ENCODE data around the gene TEX26. TPM values are rescaled to one million over a fixed set of nuclear protein-coding genes. Genes with fewer than 3 reads are reported as not detected.

The TEX26 gene
- total RNA-seq, 6 donors from 2014 or later: 0.64 to 8.3 TPM; not detected in 4

DNA sequence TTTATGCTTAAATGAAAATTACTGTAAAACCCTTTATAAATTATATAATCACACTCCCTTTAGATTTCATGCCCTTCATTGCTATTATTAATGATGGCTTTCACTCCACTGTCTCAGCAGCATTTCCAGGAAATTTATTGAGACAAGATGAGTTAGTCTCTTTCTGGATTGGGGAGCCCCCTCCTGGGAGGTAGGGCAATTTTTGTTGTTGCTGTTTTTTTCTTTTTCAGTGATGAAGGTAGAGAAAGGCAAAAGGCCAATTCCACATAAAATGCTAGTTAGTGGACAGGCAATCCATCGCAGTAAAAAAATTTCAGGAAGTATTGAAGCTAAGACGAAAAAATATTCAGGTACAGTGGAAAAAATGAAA lies 80.2 kb downstream of the TEX26 start:
- no peak overlapping the region for H3K27ac ChIP-seq
- H3K9me3 ChIP-seq: no peaks in the 10 kb centered on the region
- no peak for TF ChIP-seq EP300 (IDR thresholded peaks at IDR 0.05)
- no peak for TF ChIP-seq POLR2AphosphoS5 (IDR thresholded peaks at IDR 0.05)
- TF ChIP-seq POLR2A (IDR thresholded peaks at IDR 0.05): no peak
- TF ChIP-seq, protein P1, sequence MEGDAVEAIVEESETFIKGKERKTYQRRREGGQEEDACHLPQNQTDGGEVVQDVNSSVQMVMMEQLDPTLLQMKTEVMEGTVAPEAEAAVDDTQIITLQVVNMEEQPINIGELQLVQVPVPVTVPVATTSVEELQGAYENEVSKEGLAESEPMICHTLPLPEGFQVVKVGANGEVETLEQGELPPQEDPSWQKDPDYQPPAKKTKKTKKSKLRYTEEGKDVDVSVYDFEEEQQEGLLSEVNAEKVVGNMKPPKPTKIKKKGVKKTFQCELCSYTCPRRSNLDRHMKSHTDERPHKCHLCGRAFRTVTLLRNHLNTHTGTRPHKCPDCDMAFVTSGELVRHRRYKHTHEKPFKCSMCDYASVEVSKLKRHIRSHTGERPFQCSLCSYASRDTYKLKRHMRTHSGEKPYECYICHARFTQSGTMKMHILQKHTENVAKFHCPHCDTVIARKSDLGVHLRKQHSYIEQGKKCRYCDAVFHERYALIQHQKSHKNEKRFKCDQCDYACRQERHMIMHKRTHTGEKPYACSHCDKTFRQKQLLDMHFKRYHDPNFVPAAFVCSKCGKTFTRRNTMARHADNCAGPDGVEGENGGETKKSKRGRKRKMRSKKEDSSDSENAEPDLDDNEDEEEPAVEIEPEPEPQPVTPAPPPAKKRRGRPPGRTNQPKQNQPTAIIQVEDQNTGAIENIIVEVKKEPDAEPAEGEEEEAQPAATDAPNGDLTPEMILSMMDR (IDR thresholded peaks at IDR 0.05): no peak
- H3K36me3 ChIP-seq: no peaks in the 10 kb centered on the region
- no peaks in the 10 kb centered on the region for H3K27me3 ChIP-seq
- WGBS, 2 donors: 61 to 65% methylated on average over 2 of the region's 2 CpGs
- no peak for ATAC-seq (ENCODE audit: low FRiP score in 2 of 2)
- no peak overlapping the region for H3K4me3 ChIP-seq
- DNase-seq: no peak
- H3K4me1 ChIP-seq: no peaks in the 10 kb centered on the region

DNA sequence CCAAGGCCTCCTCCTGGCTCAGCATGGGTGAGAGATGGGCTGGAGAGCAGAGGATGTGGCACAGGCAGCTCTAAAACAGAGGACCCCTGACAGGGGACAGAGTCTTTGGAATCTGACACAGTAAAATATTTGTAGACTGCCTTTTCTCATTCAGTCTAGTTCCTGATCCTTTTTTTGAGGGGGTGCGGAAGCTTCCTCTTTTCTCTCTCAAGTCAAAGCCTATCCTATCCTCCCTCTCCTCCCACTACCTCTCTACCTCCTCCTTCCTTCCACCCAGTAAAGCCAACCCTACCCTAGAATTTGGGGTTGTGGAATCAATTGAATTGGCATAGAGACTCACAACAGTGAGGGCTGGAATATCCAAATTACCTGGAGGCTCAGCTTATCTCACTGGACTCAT lies 82.0 kb downstream of the TEX26 start:
- no peak for ATAC-seq (ENCODE audit: low FRiP score in 2 of 2)
- Histone ChIP-seq H3K36me3 (no peaks in the 10 kb centered on the region), H3K4me1 (no peaks in the 10 kb centered on the region), H3K27me3 (no peaks in the 10 kb centered on the region), H3K9me3 (no peaks in the 10 kb centered on the region), H3K27ac (no peak overlapping the region), H3K4me3 (no peak overlapping the region)
- no peak for DNase-seq
- TF ChIP-seq EP300 (IDR thresholded peaks at IDR 0.05): no peak
- no peak for TF ChIP-seq POLR2AphosphoS5 (IDR thresholded peaks at IDR 0.05)
- TF ChIP-seq, protein P1 (IDR thresholded peaks at IDR 0.05): no peak
- TF ChIP-seq POLR2A (IDR thresholded peaks at IDR 0.05): no peak
- 91 to 95% methylated on average over 1 of the region's 1 CpG for whole genome bisulfite sequencing, 2 donors

- TF ChIP-seq POLR2AphosphoS5 (IDR thresholded peaks at IDR 0.05) (no peak), EP300 (IDR thresholded peaks at IDR 0.05) (no peak), POLR2A (IDR thresholded peaks at IDR 0.05) (no peak)
- TF ChIP-seq, protein P1 (IDR thresholded peaks at IDR 0.05): no peak
- H3K27me3 ChIP-seq: no peaks in the 10 kb centered on the region
- H3K4me3 ChIP-seq: no peak overlapping the region
- H3K36me3 ChIP-seq: no peaks in the 10 kb centered on the region
- no peaks in the 10 kb centered on the region for H3K4me1 ChIP-seq
- H3K9me3 ChIP-seq: no peaks in the 10 kb centered on the region
- DNase-seq: no peak
- no peak for ATAC-seq (ENCODE audit: low FRiP score in 2 of 2)
- H3K27ac ChIP-seq: no peak overlapping the region
These were observed 82.7 kb downstream of the TEX26 start for GRCh38 chr13:31015199-31015598.

DNA sequence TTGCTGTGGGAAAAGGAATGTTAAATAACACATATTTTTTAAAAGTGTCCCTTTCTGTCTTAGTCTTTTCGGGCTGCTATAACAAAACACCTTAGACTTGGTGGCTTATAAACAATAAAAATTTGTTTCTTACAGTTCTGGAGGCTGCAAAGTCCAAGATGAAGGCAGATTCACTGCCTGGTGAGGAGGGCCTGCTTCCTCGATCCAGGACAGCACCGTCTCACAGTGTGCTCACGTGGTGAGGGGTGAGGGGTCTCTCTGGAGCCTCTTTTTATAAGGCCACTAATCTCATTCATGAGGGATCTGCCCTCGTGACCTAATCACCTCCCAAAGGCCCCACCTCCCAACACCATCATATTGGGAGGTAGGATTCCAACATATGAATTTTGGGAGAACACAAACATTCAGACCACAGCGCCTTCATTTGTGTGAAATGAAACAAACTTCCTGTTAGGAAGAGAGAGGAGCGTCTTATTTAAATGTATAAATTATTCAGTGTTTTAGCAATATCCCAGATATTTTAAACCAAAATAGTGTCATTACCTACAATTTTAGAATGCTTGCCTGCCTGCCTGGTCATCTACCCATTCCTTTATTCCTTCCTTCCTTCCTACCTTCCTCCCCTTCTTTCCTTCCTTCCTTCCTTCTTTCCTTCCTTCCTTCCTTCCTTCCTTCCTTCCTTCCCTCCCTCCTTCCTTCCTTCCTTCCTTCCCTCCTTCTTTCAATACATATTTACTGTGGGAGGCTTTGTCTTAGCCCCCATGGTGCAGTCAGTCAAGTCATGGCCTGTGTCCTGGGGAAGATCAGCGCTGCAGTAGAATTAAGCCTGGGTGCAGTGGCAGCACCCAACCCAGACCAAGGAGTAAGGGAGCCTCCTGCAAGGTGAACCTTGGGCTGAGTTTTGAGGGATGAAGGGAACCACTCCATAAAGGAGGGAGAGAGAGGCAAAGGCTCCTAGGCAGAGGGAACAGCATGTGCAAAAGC lies 84.2 kb downstream of the TEX26 start:
- TF ChIP-seq EP300 (IDR thresholded peaks at IDR 0.05): no peak
- no peak for TF ChIP-seq POLR2A (IDR thresholded peaks at IDR 0.05)
- no peak for TF ChIP-seq POLR2AphosphoS5 (IDR thresholded peaks at IDR 0.05)
- TF ChIP-seq, protein P1 (IDR thresholded peaks at IDR 0.05): no peak
- Histone ChIP-seq H3K4me3 (no peak overlapping the region), H3K36me3 (no peaks in the 10 kb centered on the region), H3K9me3 (no peaks in the 10 kb centered on the region), H3K27me3 (no peaks in the 10 kb centered on the region), H3K27ac (no peak overlapping the region), H3K4me1 (no peaks in the 10 kb centered on the region)
- ATAC-seq (ENCODE audit: low FRiP score in 2 of 2) (no peak), DNase-seq (no peak)
- 84% methylated on average over 8 of the region's 8 CpGs for WGBS, 2 donors

- no peaks in the 10 kb centered on the region for H3K36me3 ChIP-seq
- peak; percentile 21 to 53 for ATAC-seq (ENCODE audit: low FRiP score in 2 of 2)
These were observed 86.1 kb downstream of the TEX26 start for GRCh38 chr13:31018511-31018910.

More at GRCh38 chr13:31018511-31018910, 86.1 kb downstream of the TEX26 start:
- TF ChIP-seq POLR2AphosphoS5 (IDR thresholded peaks at IDR 0.05): no peak
- no peak for TF ChIP-seq EP300 (IDR thresholded peaks at IDR 0.05)
- TF ChIP-seq, protein P1 (IDR thresholded peaks at IDR 0.05): no peak
- no peak for TF ChIP-seq POLR2A (IDR thresholded peaks at IDR 0.05)
- H3K4me3 ChIP-seq: no peak overlapping the region
- 77 to 83% methylated on average over 3 of the region's 3 CpGs for WGBS, 2 donors
- no peak for DNase-seq
- no peaks in the 10 kb centered on the region for H3K9me3 ChIP-seq
- H3K27me3 ChIP-seq: no peaks in the 10 kb centered on the region
- H3K27ac ChIP-seq: no peak overlapping the region
- H3K4me1 ChIP-seq: no peaks in the 10 kb centered on the region
